H1 (cell line): ENCODE data around the gene HIBCH. TPM values are rescaled to one million over a fixed set of nuclear protein-coding genes. Genes with fewer than 3 reads are reported as not detected.

Experiments used
- CTCF ChIA-PET: fragments of 300-600 bp; sonication (Branson Sonifier 250); formaldehyde crosslinking; loops from one replicate; lab custom pipeline; 2021; ENCODE audit not compliant: partially characterized antibody; lab: Charles Lee
- POLR2A ChIA-PET: fragments of 300-600 bp; sonication (Branson Sonifier 250); formaldehyde crosslinking; loops from one replicate; lab custom pipeline; 2021; ENCODE audit warnings: inconsistent platforms; ENCODE audit not compliant: partially characterized antibody; lab: Charles Lee
- DNase-seq, 2 experiments: peaks; one replicate each; pipeline versions ENCODE4 v3.0.0 to v3.0.0-alpha.2; 2010 to 2022; ENCODE audit warnings: low spot score in 2 of 2, low read depth in 1 of 2, mixed read lengths in 1 of 2
- FAIRE-seq: peaks from 2 replicates; lab custom pipeline; 2011; peaks lifted over from hg19 to GRCh38; lab: Jason Lieb, UNC
- H2AFZ ChIP-seq: 2 replicates; pipeline ENCODE4 v1.8.1; 2012; ENCODE audit warnings: low read length, inconsistent platforms
- H2AK5ac ChIP-seq: 2 replicates; pipeline ENCODE4 v1.6.1; 2013; ENCODE audit warnings: low read depth, low read length
- H2BK120ac ChIP-seq: replicated peaks from 2 replicates; pipeline ENCODE3; 2013; ENCODE audit warnings: low read depth, low read length, inconsistent platforms
- H2BK12ac ChIP-seq: 2 replicates; pipeline ENCODE4 v1.6.1; 2013; ENCODE audit warnings: low read depth, low read length
- H2BK15ac ChIP-seq: 2 replicates; pipeline ENCODE4 v1.6.1; 2013; ENCODE audit warnings: low read length
- H2BK20ac ChIP-seq: 2 replicates; pipeline ENCODE4 v1.6.1; 2013; ENCODE audit warnings: low read length
- H2BK5ac ChIP-seq: 2 replicates; pipeline ENCODE4 v1.6.1; 2013; ENCODE audit warnings: low read depth, low read length
- H3K14ac ChIP-seq: 2 replicates; pipeline ENCODE4 v1.6.1; 2013; ENCODE audit warnings: inconsistent platforms; ENCODE audit not compliant: insufficient read length
- H3K18ac ChIP-seq: 2 replicates; pipeline ENCODE4 v1.6.1; 2013; ENCODE audit warnings: low read length; ENCODE audit errors: extremely low read depth
- H3K23ac ChIP-seq: 2 replicates; pipeline ENCODE4 v1.6.1; 2013; ENCODE audit warnings: inconsistent platforms; ENCODE audit not compliant: insufficient read length
- H3K23me2 ChIP-seq: 2 replicates; pipeline ENCODE4 v1.6.1; 2013; ENCODE audit warnings: low read depth, low read length
- H3K27ac ChIP-seq: 2 replicates; pipeline ENCODE4 v1.6.1; 2011; ENCODE audit warnings: low read depth, low read length, inconsistent platforms
- H3K27me3 ChIP-seq, 4 experiments: replicated peaks in 1 of 4; 1 replicate in 1 of 4; 2 replicates in 3 of 4; pipeline versions ENCODE4 v1.6.1 to v1.8.1; 2011 to 2013; ENCODE audit warnings: low read length in 3 of 4, mild to moderate bottlenecking in 3 of 4, inconsistent platforms in 2 of 4, mixed read lengths in 2 of 4, moderate library complexity in 1 of 4; ENCODE audit not compliant: control insufficient read depth in 3 of 4, insufficient read depth in 3 of 4; ENCODE audit errors: extremely low read depth in 1 of 4
- H3K36me3 ChIP-seq, 4 experiments: 2 replicates each; pipeline versions ENCODE4 v1.6.1 to v1.8.1; 2011 to 2013; ENCODE audit warnings: mild to moderate bottlenecking in 4 of 4, low read length in 3 of 4, moderate library complexity in 2 of 4, control low read depth in 1 of 4, inconsistent platforms in 1 of 4; ENCODE audit not compliant: insufficient read depth in 4 of 4, control insufficient read depth in 2 of 4
- H3K4ac ChIP-seq: replicated peaks from 2 replicates; pipeline ENCODE3; 2013; ENCODE audit warnings: low read length, low read depth, mixed read lengths, inconsistent platforms; ENCODE audit not compliant: insufficient read length
- H3K4me1 ChIP-seq, 4 experiments: replicated peaks in 1 of 4; 1 replicate in 1 of 4; 2 replicates in 3 of 4; pipeline versions ENCODE4 v1.6.1 to v1.8.1; 2011 to 2013; ENCODE audit warnings: low read length in 3 of 4, inconsistent platforms in 2 of 4, mixed read lengths in 1 of 4; ENCODE audit not compliant: insufficient read depth in 4 of 4, control insufficient read depth in 3 of 4
- H3K4me2 ChIP-seq, 2 experiments: 2 replicates each; pipeline versions ENCODE4 v1.6.1 to v1.8.1; 2011 to 2013; ENCODE audit warnings: low read depth in 2 of 2, low read length in 2 of 2, control low read depth in 1 of 2, inconsistent platforms in 1 of 2, mild to moderate bottlenecking in 1 of 2; ENCODE audit not compliant: insufficient read depth in 1 of 2
- H3K4me3 ChIP-seq, 4 experiments: fragments of 200-600, 300-600 bp in 1 of 4; sonication (generic), shearing (Covaris generic), sonication (Bioruptor Twin) in 1 of 4; 2 replicates each; pipeline versions ENCODE4 v1.5.1 to v1.8.1; 2011 to 2016; ENCODE audit warnings: low read length in 4 of 4, low read depth in 3 of 4, control low read depth in 2 of 4, inconsistent platforms in 2 of 4, mild to moderate bottlenecking in 2 of 4, mixed read lengths in 1 of 4, moderate library complexity in 1 of 4; ENCODE audit not compliant: insufficient read depth in 2 of 4; ENCODE audit errors: extremely low read depth in 1 of 4
- H3K56ac ChIP-seq: replicated peaks from 2 replicates; pipeline ENCODE3; 2013; ENCODE audit warnings: low read depth, mild to moderate bottlenecking, mixed read lengths, low read length, inconsistent platforms; ENCODE audit not compliant: insufficient read length
- H3K79me1 ChIP-seq: 2 replicates; pipeline ENCODE4 v1.6.1; 2013; ENCODE audit warnings: low read depth, low read length, control low read depth
- H3K79me2 ChIP-seq, 2 experiments: 2 replicates each; pipeline versions ENCODE4 v1.6.1 to v1.8.1; 2012 to 2013; ENCODE audit warnings: low read length in 2 of 2, mild to moderate bottlenecking in 2 of 2, inconsistent platforms in 1 of 2; ENCODE audit not compliant: insufficient read depth in 2 of 2, control insufficient read depth in 1 of 2
- H3K9ac ChIP-seq, 4 experiments: replicated peaks in 1 of 4; 1 replicate in 1 of 4; 2 replicates in 3 of 4; pipeline versions ENCODE4 v1.6.1 to v1.8.1; 2011 to 2013; ENCODE audit warnings: low read depth in 3 of 4, low read length in 3 of 4, control low read depth in 2 of 4, mild to moderate bottlenecking in 2 of 4, moderate library complexity in 2 of 4, inconsistent platforms in 1 of 4; ENCODE audit errors: extremely low read depth in 1 of 4
- H3K9me3 ChIP-seq, 2 experiments: 2 replicates each; pipeline versions ENCODE4 v1.6.1 to v1.8.1; 2012 to 2013; ENCODE audit warnings: mild to moderate bottlenecking in 2 of 2, moderate library complexity in 2 of 2, control low read depth in 1 of 2, inconsistent platforms in 1 of 2, low read depth in 1 of 2, low read length in 1 of 2, mixed read lengths in 1 of 2; ENCODE audit not compliant: insufficient read depth in 2 of 2
- H4K20me1 ChIP-seq, 2 experiments: replicated peaks in 1 of 2; 2 replicates each; pipeline versions ENCODE3 to v1.8.1; 2011 to 2013; ENCODE audit warnings: inconsistent platforms in 2 of 2, low read length in 2 of 2, mild to moderate bottlenecking in 1 of 2; ENCODE audit not compliant: insufficient read depth in 2 of 2, control insufficient read depth in 1 of 2
- H4K5ac ChIP-seq: 2 replicates; pipeline ENCODE4 v1.6.1; 2013; ENCODE audit warnings: low read length, low read depth, mixed read lengths, inconsistent platforms; ENCODE audit not compliant: insufficient read length
- H4K8ac ChIP-seq: 2 replicates; pipeline ENCODE4 v1.8.0; 2013; ENCODE audit warnings: mild to moderate bottlenecking, moderate library complexity, low read length, inconsistent platforms; ENCODE audit not compliant: insufficient read depth; ENCODE audit errors: extremely low read depth
- H4K91ac ChIP-seq: replicated peaks from 2 replicates; pipeline ENCODE3; 2013; ENCODE audit warnings: low read length, mixed read lengths, inconsistent platforms; ENCODE audit not compliant: insufficient read length
- WGBS, 2 experiments: shearing (Covaris generic) in 1 of 2; methylation state at CpG; one replicate each; pipeline versions ENCODE4 v1.1.6 to v1.1.7; 2013 to 2015; ENCODE audit warnings: low lambda C conversion rate in 2 of 2, mixed read lengths in 2 of 2, inconsistent platforms in 1 of 2, low coverage in 1 of 2, missing lambda C conversion rate in 1 of 2; ENCODE audit not compliant: insufficient replicate concordance in 2 of 2, insufficient coverage in 1 of 2, insufficient read length in 1 of 2; ENCODE audit errors: extremely low coverage in 1 of 2, missing lambda C conversion rate in 1 of 2; 5-methylcytosine and 5-hydroxymethylcytosine counted together
- polyA plus RNA-seq, 7 experiments: library from polyadenylated mRNA; depleted of rRNA in 3 of 7; stranded (reverse) in 5 of 7; unstranded in 2 of 7; fragments of >200 nt in 5 of 7; fragments of 200-250 nt in 2 of 7; gene quantifications; 1 replicate in 5 of 7; 2 replicates in 1 of 7; 4 replicates in 1 of 7; pipeline versions ENCODE4 v1.2.1 to v1.2.3, GENCODE V29; 2011 to 2013; ENCODE audit warnings: missing spikeins in 2 of 7, mixed read lengths in 2 of 7
- total RNA-seq: library from RNA; stranded (reverse); fragmentation: NEBNext Ultra II Directional; extraction: Animal tissue kit (Norgen Biotek cat#: 25700); gene quantifications from 2 replicates; pipeline ENCODE4 v1.2.1, GENCODE V29; 2021
- TF ChIP-seq, protein P1 (sequence below): IDR thresholded peaks from 2 replicates; pipeline ENCODE4 v1.6.1; 2011; ENCODE audit warnings: low read depth, mild to moderate bottlenecking, low read length; ENCODE audit not compliant: insufficient read depth

Gene HIBCH
- total and polyA plus RNA-seq, 2 of the 8 experiments (the other 6 are each of a cell fraction or from before 2014, with no cell fraction given), result 7.5 to 31.8 TPM

DNA sequence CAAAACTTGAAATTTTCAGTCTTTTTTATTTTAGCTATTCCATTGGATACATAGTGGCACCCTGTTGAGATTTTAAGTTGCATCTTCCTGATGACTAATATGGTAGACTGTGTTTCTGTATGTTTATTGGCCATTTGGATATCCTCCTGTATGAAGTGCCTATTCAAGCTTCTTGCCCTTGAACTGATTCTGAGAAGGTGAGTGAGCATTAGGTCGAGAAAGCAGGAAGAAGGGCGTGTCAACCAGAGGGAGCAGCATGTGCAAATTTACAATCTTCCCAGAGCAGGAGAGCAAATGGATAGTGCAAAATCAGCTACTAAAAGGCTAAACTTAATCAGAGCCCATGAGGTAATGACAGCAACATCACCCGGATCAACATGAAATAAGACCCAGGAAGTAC is 32.3 kb upstream of the HIBCH start:
- Histone ChIP-seq H3K4me1 (no peaks in the 10 kb centered on the region), H3K36me3 (no peaks in the 10 kb centered on the region), H4K5ac (no peak overlapping the region), H4K20me1 (no peaks in the 10 kb centered on the region), H2BK15ac (no peak overlapping the region), H3K27ac (no peak overlapping the region), H3K4me3 (no peak overlapping the region), H3K27me3 (no peaks in the 10 kb centered on the region), H2BK20ac (no peak overlapping the region), H3K23me2 (no peaks in the 10 kb centered on the region), H3K23ac (no peak overlapping the region), H2BK120ac (no peak overlapping the region), H3K79me1 (no peaks in the 10 kb centered on the region), H3K18ac (no peak overlapping the region), H4K8ac (no peak overlapping the region), H3K4me2 (no peak overlapping the region), H2AFZ (no peak overlapping the region), H3K9ac (no peak overlapping the region), H3K56ac (no peak overlapping the region), H3K4ac (no peak overlapping the region), H2BK5ac (no peak overlapping the region), H2AK5ac (no peak overlapping the region), H4K91ac (no peak overlapping the region), H3K79me2 (no peaks in the 10 kb centered on the region), H2BK12ac (no peak overlapping the region), H3K9me3 (no peaks in the 10 kb centered on the region), H3K14ac (no peak overlapping the region)
- 75% methylated on average over 3 of the region's 3 CpGs; no CpG with 5 or more reads in 1 of the 2 experiments for WGBS, 2 experiments
- TF ChIP-seq, protein P1, sequence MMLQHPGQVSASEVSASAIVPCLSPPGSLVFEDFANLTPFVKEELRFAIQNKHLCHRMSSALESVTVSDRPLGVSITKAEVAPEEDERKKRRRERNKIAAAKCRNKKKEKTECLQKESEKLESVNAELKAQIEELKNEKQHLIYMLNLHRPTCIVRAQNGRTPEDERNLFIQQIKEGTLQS, result no peak
- FAIRE-seq (no peak), DNase-seq (no peak)
- POLR2A ChIA-PET, result interaction anchor here (0.6 kb wide), 2 partner anchors 12 to 614 kb away, joined by 3 read pairs; no protein-coding TSS in a partner anchor
- CTCF ChIA-PET, result interaction anchor here (0.6 to 1.2 kb wide), 3 partner anchors 14 to 1027 kb away, joined by 3 to 4 read pairs (median 3); no protein-coding TSS in a partner anchor
